ENCODE measurements around the gene MLNR.

GRCh38 chr13:49234741-49235140, 14.6 kb downstream of the MLNR start:
- TF ChIP-seq, protein P1, sequence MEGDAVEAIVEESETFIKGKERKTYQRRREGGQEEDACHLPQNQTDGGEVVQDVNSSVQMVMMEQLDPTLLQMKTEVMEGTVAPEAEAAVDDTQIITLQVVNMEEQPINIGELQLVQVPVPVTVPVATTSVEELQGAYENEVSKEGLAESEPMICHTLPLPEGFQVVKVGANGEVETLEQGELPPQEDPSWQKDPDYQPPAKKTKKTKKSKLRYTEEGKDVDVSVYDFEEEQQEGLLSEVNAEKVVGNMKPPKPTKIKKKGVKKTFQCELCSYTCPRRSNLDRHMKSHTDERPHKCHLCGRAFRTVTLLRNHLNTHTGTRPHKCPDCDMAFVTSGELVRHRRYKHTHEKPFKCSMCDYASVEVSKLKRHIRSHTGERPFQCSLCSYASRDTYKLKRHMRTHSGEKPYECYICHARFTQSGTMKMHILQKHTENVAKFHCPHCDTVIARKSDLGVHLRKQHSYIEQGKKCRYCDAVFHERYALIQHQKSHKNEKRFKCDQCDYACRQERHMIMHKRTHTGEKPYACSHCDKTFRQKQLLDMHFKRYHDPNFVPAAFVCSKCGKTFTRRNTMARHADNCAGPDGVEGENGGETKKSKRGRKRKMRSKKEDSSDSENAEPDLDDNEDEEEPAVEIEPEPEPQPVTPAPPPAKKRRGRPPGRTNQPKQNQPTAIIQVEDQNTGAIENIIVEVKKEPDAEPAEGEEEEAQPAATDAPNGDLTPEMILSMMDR (IDR thresholded peaks at IDR 0.05), result no peak
- TF ChIP-seq POLR2A (IDR thresholded peaks at IDR 0.05), result no peak

Data from Peyer's patch (tissue), 4 donors.